ENCODE results near the gene CMTM4.
"Not testable (repeated sequence)": the region's sequence is repeated elsewhere in the genome, so short reads cannot be mapped to it uniquely, and the experiment has no call there.

The CMTM4 gene

DNA sequence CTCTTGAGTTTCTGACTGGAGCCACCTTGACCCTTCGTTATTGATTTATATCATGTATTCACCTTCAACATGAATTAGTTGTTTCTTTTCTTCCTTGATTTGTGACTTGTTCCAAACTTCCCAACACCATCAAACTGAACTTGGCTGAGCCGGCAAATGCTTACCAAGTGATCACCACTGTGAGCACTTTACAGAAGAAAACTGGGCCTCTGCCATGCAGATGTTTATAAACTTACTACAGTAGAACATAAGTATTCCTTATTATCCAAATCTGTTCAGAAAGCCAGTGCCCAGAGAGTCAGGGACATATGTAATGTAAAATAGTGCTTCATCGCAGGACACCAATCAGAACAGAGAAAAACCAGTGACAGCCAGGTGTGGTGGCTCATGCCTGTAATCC is 19.9 kb downstream of the CMTM4 start:
- no peak for DNase-seq (ENCODE audit: low read depth)
- TF ChIP-seq, protein P1, sequence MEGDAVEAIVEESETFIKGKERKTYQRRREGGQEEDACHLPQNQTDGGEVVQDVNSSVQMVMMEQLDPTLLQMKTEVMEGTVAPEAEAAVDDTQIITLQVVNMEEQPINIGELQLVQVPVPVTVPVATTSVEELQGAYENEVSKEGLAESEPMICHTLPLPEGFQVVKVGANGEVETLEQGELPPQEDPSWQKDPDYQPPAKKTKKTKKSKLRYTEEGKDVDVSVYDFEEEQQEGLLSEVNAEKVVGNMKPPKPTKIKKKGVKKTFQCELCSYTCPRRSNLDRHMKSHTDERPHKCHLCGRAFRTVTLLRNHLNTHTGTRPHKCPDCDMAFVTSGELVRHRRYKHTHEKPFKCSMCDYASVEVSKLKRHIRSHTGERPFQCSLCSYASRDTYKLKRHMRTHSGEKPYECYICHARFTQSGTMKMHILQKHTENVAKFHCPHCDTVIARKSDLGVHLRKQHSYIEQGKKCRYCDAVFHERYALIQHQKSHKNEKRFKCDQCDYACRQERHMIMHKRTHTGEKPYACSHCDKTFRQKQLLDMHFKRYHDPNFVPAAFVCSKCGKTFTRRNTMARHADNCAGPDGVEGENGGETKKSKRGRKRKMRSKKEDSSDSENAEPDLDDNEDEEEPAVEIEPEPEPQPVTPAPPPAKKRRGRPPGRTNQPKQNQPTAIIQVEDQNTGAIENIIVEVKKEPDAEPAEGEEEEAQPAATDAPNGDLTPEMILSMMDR (conservative IDR thresholded peaks at IDR 0.05; ENCODE audit: low read length) = no peak
- no peak overlapping the region for H3K4me3 ChIP-seq (ENCODE audit: low read length)

DNA sequence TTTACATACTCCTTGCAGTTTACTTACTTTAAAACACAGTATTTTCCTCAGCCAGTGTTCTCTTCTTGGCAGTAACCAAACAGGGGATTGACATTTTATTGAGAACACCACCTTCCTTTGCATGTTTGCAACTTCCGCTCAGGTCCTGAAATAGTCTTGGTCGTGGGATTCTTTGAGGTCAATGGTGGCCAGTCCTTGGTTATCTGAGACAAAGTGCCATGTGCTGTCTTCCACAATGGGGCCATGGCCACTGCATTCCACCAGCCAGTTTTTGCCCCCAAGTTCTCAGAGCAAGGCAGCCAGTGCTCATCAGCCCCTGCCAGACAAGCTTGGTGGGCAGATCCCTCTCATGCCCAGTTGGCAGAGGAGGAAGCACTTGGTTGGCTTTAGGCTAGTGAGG is 22.9 kb downstream of the CMTM4 start:
- TF ChIP-seq, protein P1 (conservative IDR thresholded peaks at IDR 0.05; ENCODE audit: low read length) = no peak
- no peak for DNase-seq (ENCODE audit: low read depth)
- no peak overlapping the region for H3K4me3 ChIP-seq (ENCODE audit: low read length)

DNA sequence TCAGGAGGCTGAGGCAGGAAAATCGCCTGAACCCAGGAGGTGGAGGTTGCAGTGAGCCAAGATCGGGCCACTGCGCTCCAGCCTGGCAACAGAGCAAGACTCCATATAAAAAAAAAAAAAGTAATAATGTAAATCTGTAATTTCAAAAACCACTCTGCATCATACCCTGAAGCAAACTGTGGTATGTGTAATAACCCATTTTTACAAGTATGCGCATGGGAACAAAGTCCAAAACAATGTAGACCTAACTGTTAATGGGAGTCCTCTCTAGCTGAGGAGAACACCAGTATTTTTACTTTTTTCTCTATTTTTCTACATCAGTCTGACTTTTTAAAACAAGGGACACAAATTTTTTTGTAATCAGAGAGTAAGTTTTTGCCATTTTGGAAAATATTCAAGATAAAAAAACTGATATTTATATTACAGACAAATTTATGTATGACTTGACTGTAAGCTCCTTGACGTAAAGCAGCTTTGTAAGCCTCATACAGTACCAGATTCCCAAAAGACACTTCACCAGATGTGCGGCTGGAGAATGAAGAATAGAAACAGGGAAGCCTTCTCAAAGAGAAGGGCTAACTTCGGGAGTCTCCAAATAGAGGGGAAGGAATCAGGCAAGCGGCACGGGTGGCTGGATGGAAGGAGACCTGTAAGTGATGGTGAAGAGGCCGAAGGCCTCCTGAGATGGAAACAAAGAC is 25.7 kb downstream of the CMTM4 start:
- H3K4me3 ChIP-seq (ENCODE audit: low read length) = no peak overlapping the region
- no peak for DNase-seq (ENCODE audit: low read depth)
- TF ChIP-seq, protein P1 (conservative IDR thresholded peaks at IDR 0.05; ENCODE audit: low read length) = no peak

DNA sequence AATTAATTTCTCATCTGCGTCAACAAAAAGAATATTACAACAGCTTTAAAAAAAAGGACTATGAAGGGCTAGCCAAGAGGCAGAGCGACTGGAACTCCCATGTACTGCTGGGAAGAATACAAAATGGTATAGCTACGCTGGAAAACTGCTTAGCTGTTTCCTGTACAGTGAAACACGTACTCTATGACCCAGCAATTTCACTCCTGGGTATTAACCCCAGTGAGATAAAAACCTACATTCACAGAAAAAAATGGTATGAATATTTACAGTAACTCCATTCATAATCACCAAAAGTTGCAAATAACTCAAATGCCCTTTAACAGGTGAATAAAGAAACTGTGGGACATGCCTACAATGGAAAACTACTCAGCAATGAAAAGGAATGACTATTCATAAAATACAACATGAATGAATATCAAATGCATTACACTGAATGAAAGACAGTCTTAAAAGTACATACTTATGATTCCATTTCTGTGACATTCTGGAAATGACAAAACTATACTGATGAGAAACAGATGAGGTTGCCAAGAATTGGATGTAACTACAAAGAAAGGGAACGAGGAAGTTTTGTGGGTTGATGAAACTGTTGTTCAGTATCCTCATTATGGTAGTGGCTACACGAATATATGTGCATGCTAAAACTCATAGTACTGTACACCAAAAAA is 27.6 kb downstream of the CMTM4 start:
- peak; percentile 93 for DNase-seq (ENCODE audit: low read depth)
- no peak overlapping the region for H3K4me3 ChIP-seq (ENCODE audit: low read length)
- TF ChIP-seq, protein P1 (conservative IDR thresholded peaks at IDR 0.05; ENCODE audit: low read length) = no peak

DNA sequence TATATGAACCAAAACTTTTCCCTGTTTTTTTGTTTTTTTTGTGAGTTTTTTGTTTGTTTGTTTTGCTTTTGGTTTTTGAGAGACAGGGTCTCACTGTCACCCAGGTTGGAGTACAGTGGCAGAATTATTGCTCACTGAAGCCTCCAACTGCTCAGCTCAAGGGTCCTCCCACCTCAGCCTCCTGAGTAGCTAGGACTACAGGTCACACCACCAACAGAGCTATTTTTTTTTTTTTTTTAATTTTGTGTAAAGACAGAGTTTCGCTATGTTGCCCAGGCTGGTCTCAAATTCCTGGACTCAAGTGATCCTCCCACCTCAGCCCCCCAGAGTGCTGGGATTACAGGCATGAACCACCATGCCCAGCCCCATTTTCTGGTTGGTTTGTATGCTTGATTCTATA is 28.6 kb downstream of the CMTM4 start:
- no peak overlapping the region for H3K4me3 ChIP-seq (ENCODE audit: low read length)
- TF ChIP-seq, protein P1 (conservative IDR thresholded peaks at IDR 0.05; ENCODE audit: low read length) = no peak
- DNase-seq (ENCODE audit: low read depth) = no peak

DNA sequence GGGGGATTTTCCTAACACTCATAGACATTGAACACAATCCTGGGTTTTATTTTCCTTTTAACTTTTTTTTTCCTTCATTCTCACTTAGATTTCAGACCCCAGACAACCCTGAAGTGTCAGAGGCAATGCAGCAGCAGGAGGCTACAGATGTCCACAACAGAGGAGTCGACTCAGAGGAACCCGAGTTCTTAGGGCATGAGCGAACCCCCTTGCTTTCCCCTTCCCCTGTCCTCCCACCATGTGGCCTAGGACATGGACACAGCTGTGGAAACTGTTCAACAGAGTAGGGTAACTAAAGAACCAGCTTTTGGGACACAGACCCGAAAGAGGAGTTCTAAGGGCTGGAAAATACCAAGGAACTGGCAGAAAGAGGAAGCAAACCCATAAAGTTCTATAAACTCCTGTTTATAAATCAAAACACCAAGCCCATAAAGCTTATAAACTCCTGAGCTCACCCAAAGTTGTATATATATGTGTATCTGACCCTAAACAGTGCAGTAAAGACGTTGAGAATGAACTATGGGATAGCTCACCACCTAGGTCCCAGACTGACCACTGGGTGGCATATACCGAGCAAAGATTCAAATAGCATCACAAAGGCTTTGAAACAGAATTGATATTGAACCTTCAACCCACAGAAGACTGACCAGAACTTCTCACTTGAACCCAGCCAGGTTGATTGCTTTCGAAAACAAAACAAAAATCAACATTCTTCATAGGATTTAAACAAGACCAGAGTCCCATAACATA is 33.9 kb downstream of the CMTM4 start:
- TF ChIP-seq, protein P1 (conservative IDR thresholded peaks at IDR 0.05; ENCODE audit: low read length) = peak; percentile 68
- DNase-seq (ENCODE audit: low read depth) = peak; percentile 43
- no peak overlapping the region for H3K4me3 ChIP-seq (ENCODE audit: low read length)

DNA sequence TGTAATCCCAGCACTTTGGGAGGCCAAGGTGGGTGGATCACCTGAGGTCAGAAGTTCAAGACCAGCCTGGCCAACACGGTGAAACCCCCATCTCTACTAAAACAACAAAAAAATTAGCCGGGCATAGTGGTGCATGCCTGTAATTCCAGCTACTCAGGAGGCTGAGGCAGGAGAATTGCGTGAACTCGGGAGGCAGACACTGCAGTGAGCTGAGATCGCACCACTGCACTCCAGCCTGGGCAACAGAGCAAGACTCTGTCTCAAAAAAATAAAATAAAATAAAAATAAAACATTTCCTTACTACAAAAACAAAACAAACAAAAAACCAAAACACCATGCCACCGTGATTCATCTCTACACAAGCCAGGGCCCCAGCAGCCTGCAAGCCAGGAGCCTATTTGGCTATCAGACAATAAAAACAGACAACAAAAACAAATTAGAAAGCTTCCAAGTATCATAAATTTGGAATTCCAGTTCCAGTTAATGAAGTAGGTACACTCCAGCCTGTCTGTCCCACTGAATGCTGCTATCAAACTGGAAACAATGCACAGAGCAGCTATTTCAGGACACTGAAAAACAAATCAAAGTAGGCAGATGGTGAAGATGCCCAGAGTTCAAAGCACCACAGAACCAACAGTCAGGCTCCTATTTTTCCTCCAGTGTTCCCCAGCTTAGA is 34.7 kb downstream of the CMTM4 start:
- DNase-seq (ENCODE audit: low read depth) = peak; percentile 36
- not testable (repeated sequence) for H3K4me3 ChIP-seq (ENCODE audit: low read length)
